Measurements from ENCODE around the gene MACROD2. TPM values are rescaled to one million over a fixed set of nuclear protein-coding genes. Genes with fewer than 3 reads are reported as not detected.

Gene MACROD2
- total RNA-seq, 2 donors from 2014 or later, result 0.95 to 4.2 TPM

- Histone ChIP-seq H3K27me3 (replicated peaks; ENCODE audit: insufficient read depth) (no peaks in the 10 kb centered on the region), H3K27ac (no peak overlapping the region), H3K36me3 (no peaks in the 10 kb centered on the region), H3K9me3 (no peaks in the 10 kb centered on the region), H3K4me1 (ENCODE audit: control insufficient read depth in 1 of 2, low read depth in 2 of 2) (no peaks in the 10 kb centered on the region), H3K4me3 (no peak overlapping the region)
- TF ChIP-seq CTCF (IDR thresholded peaks at IDR 0.05), result no peak
- ATAC-seq (ENCODE audit: insufficient number of reproducible peaks, low FRiP score, low read depth), result no peak
- no peak for DNase-seq (ENCODE audit: low spot score)
Measured at GRCh38 chr20:16100111-16100510, 2104.8 kb downstream of the MACROD2 start.

- no peak for ATAC-seq (ENCODE audit: insufficient number of reproducible peaks, low FRiP score, low read depth)
- H3K4me1 ChIP-seq (ENCODE audit: control insufficient read depth in 1 of 2, low read depth in 2 of 2), result no peaks in the 10 kb centered on the region
- no peak overlapping the region for H3K4me3 ChIP-seq
- no peak for DNase-seq (ENCODE audit: low spot score)
- H3K27ac ChIP-seq, result no peak overlapping the region
- TF ChIP-seq CTCF (IDR thresholded peaks at IDR 0.05), result no peak
- no peaks in the 10 kb centered on the region for H3K36me3 ChIP-seq
- H3K9me3 ChIP-seq, result no peaks in the 10 kb centered on the region
- H3K27me3 ChIP-seq (replicated peaks; ENCODE audit: insufficient read depth), result no peaks in the 10 kb centered on the region
Measured at GRCh38 chr20:16100767-16101166, 2105.5 kb downstream of the MACROD2 start.

Other genes with a start within 250 kb of the MACROD2 start
- gene ESF1, start 210.6 kb upstream of the MACROD2 start, total RNA-seq, result 10 to 100 TPM in 1 of 2 donors, 1 to 10 TPM in 1; 9.2 to 22.8 TPM
- 1 to 10 TPM; 5.3 to 8.1 TPM for gene NDUFAF5, start 210.5 kb upstream of the MACROD2 start, total RNA-seq
- not detected for gene SEL1L2, start 4.9 kb upstream of the MACROD2 start, total RNA-seq